HG03135 (cell line): Measurements from ENCODE around the gene TSTD1.
"Not testable (repeated sequence)": the region's sequence is repeated elsewhere in the genome, so short reads cannot be mapped to it uniquely, and the experiment has no call there.

Experiments
- ATAC-seq: cut with Tn5 transposase; IDR thresholded peaks from one replicate; pipeline ENCODE4 v1.9.1; 2021; ENCODE audit warnings: mild to moderate bottlenecking, moderate library complexity; ENCODE audit not compliant: unreplicated experiment

Gene TSTD1

GRCh38 chr1:161069241-161069640, 30.5 kb upstream of the TSTD1 start:
- ATAC-seq = no peak

DNA sequence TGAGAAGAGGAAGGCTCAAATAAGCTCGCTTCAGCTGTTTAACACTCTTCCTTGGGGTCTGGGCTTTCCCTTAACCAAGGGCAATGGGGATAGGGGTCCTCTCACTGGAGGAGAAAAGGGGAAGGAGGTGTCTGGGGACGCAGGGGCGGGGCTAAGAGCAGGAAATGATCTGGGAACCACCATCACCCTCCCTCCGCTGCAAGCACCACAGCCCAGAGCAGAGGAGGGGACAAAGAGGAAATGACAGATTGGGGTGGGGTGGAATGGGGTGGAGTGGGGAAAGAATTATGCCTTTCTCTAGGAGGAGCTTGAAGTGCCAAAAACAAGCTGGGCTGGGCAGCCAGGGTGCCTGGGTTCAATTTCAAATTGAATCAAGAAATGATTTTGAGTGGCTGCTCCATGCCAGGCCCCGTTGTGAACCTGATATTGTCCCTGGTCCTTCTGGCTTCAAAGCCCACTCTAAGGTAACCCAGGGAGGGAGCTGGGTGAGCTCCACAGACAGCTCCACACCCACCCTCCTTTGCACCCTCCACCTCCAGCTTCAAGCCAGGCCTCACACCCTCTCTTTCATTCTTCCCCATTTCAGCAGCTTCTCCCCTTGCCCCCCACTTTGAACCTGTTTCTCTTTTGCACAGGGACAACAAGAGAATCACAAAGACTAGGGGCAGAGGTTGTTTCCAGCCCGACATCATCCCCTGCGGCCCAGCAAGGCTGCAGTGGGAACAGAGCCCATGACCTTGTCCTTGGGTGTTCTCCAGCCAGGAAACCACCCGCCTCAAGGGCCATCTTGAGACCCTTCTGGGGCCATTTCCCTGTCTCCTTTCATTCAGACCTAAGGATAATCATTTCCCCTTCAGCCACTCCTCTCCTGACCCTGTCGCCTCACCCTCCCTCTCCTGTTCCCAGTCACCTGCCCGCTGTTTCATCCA, 29.8 kb upstream of the TSTD1 start:
- peak; percentile 50 for ATAC-seq

GRCh38 chr1:161066694-161067093, 27.9 kb upstream of the TSTD1 start:
- ATAC-seq = no peak

DNA sequence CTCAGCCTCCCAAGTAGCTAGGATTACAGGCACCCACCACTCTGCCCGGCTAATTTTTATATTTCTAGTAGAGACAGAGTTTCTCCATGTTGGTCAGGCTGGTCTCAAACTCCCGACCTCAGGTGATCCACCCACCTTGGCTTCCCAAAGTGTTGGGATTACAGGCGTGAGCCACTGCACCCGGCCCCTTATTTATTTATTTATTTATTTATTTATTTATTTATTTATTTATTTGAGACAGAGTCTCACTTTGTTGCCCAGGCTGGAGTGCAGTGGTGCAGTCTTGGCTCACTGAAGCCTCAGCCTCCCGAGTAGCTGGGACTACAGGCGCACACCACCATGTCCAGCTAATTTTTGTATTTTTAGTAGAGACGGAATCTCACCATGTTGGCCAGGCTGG, 26.9 kb upstream of the TSTD1 start:
- ATAC-seq = not testable (repeated sequence)

DNA sequence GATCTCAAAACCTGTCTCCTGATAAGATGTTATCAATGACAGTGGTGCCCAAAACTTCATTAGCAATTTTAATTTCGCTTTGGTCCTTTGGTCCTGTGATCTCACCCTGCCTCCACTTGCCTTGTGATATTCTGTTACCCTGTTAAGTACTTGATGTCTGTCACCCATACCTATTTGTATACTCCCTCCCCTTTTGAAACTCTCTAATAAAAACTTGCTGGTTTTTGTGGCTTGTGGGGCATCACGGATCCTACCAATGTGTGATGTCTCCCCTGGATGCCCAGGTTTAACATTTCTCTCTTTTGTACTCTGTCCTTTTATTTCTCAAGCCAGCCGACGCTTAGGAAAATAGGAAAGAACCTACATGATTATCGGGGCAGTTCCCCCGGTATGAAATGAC, 25.2 kb upstream of the TSTD1 start:
- not testable (repeated sequence) for ATAC-seq

- ATAC-seq = no peak
Observed at GRCh38 chr1:161061419-161061818, 22.7 kb upstream of the TSTD1 start.

DNA sequence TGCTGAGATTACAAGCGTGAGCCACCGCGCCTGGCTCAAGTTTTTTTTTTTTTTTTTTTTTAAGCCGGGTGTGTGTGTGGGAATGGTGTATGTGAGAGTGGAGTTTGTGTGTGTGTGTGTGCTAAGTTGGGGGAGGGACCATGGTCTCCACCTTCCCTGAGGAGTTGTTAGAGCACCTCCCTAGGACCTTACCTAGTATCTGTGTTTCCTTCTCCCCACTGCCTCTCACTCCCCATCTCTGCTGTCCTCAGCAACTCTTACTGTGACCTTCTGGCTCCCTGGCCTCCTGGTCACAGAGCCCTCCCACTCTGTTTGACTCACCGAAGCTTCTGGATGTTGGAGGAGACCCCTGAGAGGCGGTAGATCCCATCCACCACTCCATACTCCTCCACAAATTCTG, 20.5 kb upstream of the TSTD1 start:
- no peak for ATAC-seq

DNA sequence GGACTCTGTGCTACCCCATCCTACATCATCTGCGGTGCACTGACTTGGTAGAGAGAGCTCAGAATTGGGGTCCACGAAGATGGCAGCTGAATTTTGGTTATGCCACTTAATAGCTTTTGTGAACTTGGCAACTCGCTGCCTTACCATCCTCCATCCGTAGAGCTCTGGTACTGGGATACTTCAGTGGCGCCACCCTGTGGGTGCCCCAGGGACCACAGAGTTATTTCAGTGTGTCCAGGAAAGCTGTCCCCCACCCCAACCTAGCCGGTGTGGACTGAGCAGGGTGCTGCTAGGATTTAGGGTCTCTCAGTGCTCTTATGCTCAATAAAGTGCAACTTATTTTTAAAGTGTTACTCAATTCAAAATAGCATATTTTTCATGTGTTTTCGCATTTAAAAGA, 16.0 kb upstream of the TSTD1 start:
- no peak for ATAC-seq

- ATAC-seq = no peak
Observed at GRCh38 chr1:161054232-161054631, 15.5 kb upstream of the TSTD1 start.

DNA sequence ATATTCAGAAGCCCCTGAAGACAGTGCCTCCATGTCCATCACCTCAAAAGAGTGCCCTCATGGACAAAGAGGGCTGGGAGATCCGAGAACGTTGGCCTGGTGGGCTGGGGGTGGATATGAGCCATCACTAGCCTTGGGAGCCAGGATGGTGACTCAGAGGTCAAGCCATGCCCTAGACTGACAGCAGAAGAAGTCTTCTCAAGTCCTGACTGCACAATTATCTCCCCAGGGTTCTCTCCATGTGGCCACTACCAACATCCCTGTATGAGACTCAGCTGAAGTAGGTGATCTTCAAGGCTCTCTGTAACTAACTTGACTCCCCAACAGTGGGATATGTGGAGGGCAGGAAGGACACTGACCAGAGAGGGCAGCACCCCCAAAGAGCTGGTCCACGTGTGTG, 14.1 kb upstream of the TSTD1 start:
- no peak for ATAC-seq

DNA sequence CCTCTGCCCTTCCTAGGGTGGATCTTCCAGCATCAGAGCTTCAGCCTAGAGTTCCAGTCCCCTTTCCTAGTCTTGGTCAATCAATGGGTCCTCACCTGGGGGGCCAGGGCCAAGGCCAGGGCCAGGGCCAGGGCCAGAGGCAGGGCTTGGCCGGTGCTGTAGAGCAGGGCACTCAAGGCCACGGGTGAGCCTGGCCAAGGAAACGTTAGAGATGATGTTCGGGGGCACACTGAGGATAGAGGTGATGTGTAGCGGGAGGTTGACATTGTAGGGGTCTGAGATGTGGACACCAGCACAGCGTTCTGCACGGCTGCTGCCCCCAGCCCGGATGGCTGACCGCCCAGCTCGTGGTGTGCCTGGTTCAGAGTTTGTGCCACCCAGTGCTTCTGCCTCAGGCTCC, 12.5 kb upstream of the TSTD1 start:
- no peak for ATAC-seq

DNA sequence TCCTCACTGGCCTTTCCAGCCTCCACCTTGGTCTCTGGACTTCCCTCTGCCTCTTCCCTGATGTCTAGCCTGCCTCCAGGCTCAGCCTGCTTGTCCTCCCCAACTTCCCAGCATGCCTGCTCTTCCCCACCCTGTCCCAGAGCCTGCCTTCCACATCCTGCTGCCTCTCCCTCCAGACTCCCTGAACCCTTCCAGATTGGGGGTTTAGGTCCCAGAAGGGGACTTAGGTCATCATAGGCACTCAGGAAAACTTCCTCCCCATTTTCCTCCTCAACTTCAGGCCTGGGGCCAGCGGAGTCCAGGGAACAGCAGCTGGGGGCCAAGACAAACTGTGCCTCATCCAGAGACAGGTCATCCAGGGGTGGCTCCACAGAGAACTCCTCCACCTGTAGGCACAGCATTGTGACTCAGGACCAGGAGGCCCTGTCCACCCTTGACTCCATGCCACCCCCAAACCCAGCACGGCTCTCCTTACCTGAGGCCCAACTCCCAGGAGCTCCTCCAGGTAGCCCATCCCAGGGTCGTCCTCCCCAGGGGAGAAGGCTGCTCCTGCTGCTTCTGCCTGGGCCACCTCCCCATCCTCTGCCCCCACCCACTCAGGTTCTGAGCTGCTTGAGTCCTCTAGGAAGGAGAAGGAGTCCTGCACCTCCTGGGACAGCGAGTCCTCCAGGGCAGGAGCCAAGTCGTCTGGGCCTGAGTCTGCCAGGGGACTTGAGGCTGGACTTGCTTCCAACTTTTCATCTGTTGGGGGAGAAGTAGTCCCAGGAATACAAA, 10.4 kb upstream of the TSTD1 start:
- ATAC-seq = no peak

DNA sequence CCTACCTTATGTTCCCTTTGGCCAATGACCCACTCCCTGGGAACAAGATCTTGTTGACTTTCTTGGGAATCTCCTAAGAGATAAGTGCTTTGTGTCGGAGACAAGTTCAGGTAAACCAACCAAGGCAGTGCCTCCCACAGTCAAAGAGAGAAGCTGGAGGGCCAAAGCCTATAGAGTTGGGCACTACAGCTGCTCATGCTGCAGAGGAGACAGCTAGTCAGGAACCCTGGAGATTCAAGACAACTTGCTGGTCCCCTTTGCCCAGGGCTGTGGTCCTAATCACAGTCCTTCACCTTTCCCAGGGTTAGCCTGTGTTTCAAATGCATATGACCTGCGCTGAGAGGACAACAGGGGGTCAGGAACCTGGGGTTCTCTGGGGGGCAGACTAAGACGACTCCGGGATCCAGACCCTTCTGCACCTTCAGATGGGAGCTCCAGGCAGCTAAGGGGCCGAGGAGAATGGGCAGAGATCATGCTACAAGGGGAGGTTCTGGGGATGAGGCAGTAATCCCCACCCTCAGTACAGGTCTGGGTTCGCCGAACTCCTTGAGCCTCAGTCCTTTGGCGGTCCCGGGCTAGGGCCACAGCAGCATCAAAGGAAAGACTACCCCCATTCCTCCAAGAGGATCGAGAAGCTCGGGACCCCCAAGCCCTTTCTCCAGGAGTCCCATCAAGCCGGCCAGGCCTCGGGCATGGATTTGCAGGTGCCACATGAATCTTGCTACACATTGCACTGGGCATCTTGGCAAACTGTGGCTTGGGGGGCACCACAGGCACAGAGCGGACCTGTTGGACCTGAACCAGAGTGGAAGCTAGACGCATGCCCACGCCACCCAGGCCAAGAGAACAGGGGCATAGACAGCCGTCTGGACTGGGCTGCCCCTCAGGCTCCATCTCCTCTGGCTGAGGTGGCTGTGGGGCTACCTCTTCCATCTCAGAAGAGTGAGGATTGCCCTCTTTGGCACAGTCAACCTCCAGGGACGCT, 9.0 kb upstream of the TSTD1 start:
- ATAC-seq = no peak

- ATAC-seq = peak; percentile 38
Observed at GRCh38 chr1:161046605-161047228, 8.0 kb upstream of the TSTD1 start.

DNA sequence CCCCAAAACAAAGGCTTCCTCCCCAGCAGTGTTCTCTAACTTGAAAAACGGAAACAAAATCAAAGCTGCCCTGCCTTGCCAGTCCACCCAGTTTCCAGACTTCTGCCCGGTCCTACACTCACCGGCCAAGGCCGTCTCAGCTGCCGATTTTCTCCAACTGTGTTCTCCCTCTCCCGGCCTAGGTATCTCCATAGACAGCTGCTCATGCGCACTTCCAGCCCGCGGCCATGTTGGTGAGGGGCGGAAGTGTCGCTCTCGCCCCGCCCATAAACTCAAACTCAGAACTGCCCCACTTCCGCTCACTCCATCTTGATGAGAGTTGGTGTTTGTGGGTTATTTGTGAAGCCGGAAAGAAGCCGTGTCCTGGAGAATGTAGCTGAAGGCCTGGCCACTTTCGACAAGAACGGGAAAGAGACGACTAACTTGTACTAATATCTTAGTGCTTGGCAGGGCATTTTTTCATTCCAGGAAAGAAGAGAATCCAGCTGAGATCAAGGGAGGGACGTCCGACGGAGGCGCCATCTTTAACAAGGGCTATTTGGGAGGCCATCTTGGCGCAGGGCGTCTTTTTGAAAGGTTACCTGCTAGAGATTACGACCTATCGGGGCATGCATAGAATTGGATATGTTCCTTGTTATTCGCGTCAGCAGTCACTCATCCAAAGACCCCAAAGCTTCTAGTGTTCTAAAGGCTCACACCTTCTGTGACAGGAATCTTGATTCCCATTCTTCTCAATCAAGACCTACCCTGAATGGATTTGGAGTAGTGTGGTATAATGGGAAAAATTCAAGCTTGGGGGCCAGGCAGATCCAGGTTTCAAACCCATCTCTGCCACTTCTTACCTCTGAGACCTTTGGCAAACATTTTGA, 7.2 kb upstream of the TSTD1 start, which contains the start of gene USF1:
TSS of gene USF1 (minus strand) at position 242 of the 869 bp plus-strand sequence. CDS start 2,702 bp downstream, outside the sequence.
- ATAC-seq = peak; percentile 43

GRCh38 chr1:161044908-161045735, 6.4 kb upstream of the TSTD1 start:
- peak; percentile 43 for ATAC-seq

- ATAC-seq = no peak
Observed at GRCh38 chr1:161044535-161044907, 5.8 kb upstream of the TSTD1 start.

GRCh38 chr1:161039546-161039945, 782 bp upstream of the TSTD1 start:
- ATAC-seq = no peak
